Right lobe of liver (tissue), 4 donors: Measurements from ENCODE around the gene CSNK2A3.

Source experiments
- CTCF ChIP-seq, 4 donors: fragments of 200-600 bp in 3 of 4; fragments of 450-650 bp in 1 of 4; IDR thresholded peaks; one replicate each; pipeline versions ENCODE4 v1.5.1 to v1.8.0; 2016 to 2022; ENCODE audit warnings: antibody characterized with exemption in 4 of 4, mild to moderate bottlenecking in 2 of 4
- POLR2A ChIP-seq: fragments of 450-650 bp; IDR thresholded peaks from one replicate; pipeline ENCODE4 v1.6.1; 2017; ENCODE audit warnings: antibody characterized with exemption, mild to moderate bottlenecking
- donor health status: DM: no; HTN: no; CAD: no.
- donor health status: DM: no; HTN: no; CAD: no.
- donor health status: DM: no; HTN: yes; CAD: no.

DNA sequence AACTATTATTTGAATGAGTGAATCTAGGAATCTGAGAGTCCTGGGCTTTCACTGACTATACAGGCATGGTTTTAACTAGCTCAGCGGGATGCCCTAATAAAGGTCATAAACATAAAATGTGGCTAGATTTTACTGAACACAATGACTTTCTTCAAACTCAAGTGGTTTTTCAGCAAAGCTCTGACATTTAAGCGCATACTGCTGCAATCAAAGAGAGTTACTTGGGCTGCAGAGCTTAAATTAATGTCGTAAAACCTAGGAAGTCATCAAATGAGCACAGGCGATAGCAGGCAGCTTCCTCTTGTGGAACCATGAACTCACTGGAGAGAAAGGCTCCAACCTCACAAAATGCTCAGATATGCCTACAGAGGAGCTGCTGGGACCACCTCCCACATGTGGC, 6.7 kb downstream of the CSNK2A3 start:
- TF ChIP-seq CTCF (IDR thresholded peaks at IDR 0.05) (no peak), POLR2A (no peak)
